Measurements from ENCODE around the gene USP4.
"Not testable (repeated sequence)": the region's sequence is repeated elsewhere in the genome, so short reads cannot be mapped to it uniquely, and the experiment has no call there.

Gene USP4

DNA sequence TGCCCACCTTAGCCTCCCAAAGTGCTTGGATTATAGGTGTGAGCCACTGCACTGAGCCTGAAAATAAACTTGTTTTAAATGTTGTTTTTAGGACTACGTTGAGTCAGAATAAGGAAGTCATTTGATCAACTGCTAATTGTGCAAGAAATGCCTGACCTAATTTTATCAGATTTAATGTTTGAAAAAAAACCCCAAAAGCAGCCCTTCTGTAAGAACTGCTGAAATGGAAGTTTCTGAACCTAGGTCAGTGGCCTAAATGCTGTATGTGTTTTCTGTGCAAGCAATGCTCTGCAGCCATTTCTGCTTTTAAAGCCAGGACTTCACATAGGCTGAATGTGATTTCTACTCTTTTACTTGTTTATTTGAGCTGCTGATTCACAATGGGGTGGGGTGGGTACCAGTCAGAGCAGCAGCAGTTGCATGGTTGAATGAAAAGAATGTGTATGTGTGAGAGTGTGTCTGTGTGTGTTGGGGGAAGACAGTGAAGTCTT is 11.7 kb upstream of the USP4 start:
- DNase-seq, result no peak

- DNase-seq, result no peak
These were observed 9.7 kb upstream of the USP4 start for GRCh38 chr3:49349348-49350114.

GRCh38 chr3:49348361-49348760 is 8.5 kb upstream of the USP4 start:
- not testable (repeated sequence) for DNase-seq

DNA sequence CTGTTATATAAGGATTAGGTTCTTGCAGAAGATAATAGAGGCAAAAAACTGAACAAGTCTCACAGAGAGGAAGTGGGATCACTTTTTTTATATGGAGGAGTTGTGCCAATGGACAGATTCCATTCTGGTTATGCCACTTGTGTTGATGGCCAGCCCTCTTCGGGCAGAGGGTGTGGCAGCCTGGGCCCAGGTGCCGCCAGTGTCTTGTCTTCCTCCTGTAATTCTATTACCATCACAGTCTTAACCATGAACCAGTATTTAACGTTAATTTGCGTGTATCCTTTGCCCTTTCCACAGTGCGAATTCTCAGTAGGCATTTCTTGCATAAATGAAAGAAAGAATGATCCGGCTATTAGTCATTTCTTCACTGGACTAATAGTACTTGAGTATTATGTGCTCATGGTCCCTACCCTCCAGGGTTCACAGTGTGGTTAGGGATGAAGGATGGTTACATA is 7.0 kb upstream of the USP4 start:
- DNase-seq, result no peak

DNA sequence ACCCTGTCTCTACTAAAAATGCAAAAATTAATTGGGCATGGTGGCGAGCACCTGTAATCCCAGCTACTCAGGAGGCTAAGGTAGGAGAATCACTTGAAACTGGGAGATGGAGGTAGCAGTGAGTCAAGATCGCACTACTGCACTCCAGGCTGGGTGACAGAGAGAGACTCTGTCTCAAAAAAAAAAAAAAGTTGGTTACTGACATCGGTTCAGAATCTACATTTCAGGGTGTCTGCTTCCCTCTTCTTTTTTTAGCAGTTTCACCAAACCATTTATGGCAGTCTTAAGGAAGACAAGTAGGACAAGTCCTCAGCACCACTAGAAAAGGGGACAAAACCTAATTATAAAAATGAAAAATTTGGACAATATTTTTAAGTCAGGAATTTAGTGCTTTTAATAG is 3.3 kb upstream of the USP4 start:
- no peak for DNase-seq

GRCh38 chr3:49341996-49342395 is 2.1 kb upstream of the USP4 start:
- no peak for DNase-seq

GRCh38 chr3:49339581-49339940 is 292 bp downstream of the USP4 start:
- DNase-seq, result peak in 2 of 4 experiments; percentile 7 to 13

GRCh38 chr3:49333916-49334633 is 5.8 kb downstream of the USP4 start:
- no peak for DNase-seq

- DNase-seq, result no peak
These were observed 6.8 kb downstream of the USP4 start for GRCh38 chr3:49333091-49333490.

DNA sequence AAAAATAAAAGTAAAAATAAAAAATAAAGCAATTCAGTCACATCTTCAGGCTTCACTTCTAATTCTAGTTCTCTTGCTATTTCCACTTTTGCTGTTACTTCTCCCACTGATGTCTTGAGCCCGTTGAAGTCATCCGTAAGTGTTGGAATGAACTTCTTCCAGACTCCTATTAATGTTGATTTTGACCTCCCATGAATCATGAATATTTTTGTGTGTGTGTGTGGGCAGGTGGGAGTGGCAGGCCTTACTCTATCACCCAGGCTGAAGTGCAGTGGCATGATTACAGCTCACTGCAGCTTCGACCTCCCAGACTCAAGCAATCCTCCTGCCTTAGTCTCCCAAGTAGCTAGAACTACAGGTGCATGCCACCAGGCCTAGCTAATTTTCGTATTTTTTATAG is 10.7 kb downstream of the USP4 start:
- no peak for DNase-seq

DNA sequence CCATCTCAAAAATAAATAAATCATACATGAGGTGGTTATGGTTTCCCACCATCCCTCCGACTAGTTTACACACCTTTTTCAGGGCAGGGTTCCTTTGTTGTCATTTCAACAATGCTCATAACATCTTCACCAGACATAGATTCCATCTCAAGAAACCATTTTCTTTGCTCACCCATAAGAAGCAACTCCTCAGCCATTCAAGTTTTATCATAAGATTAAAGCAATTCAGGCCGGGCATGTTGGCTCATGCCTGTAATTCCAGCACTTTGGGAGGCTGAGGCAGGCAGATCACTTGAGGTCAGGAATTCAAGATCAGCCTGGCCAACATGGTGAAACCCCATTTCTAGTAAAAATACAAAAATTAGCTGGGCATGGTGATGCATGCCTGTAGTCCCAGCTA is 11.5 kb downstream of the USP4 start:
- DNase-seq, result not testable (repeated sequence)

DNA sequence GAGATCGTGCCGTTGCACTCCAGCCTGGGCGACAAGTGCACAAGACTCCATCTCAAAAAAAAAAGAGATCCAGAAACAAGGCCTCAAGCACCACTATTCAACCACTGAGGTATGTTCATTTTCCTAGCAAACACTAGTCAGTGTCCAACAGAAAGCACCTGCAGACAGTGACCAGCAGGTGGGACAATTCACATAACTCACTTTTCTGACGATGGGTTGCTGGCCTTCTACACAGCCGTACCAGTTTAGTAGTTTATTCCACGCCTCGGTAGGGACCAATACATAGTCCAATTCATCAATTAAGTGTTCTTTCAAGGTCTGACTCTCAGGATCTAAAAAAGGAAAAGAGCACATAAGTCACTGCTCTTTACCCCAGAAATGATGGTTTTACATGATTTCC is 12.4 kb downstream of the USP4 start:
- DNase-seq, result no peak

DNA sequence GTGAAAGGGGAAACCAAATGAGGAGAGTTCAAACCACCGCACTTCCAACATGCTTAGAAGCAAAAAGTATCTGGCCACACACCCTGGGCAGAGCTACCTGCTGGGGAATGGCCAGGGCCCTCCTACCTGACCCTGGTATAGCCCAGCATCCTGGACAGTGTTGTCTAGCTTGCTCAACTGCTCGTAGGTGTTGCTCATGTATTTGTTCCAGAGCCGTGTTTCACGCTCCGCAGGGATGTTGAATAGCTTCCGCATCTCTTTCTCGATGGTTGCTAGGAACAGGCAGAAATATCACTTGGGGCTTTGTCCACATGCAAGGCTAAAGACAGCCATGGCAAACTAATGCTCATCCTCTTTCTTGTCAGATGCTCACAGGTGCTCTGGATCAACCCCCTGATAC is 15.1 kb downstream of the USP4 start:
- DNase-seq, result no peak

DNA sequence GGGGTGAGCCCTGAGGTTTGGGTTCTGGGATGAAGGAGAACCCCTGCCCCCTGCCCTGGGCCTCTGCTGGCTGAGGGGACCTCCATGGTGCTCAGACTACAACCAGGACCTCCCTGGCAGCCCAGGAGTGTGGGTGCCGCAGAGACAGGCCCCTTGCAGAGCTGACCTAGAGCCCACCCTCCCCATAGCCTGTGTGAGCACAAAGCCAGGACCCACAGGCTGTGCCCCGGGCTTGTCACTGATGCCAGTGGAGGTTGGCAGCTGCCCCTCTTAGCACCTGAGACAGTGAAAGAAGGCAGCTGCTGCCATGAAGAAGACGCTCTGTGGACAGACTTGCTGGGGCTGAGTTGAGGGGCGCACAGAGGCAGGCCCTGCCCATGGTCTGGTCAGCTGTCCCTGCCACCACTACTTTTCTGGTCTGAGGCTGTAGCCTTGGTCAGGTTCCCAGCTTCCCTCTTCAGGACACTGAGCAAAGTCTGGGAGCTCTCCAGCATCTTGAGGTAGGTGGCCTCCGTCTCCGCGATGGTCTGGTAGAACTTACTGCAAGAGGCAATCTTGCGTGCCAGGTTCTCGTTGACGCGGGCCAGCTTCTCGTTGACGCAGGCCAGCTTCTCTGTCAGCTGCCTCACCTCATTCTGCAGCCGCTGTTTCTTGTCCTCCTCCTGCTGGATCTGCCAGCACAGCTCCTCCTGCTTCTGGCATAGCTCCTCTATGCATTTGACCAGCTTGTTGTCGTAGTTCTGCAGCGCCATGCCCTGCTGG is 23.0 kb downstream of the USP4 start:
- DNase-seq, result no peak

DNA sequence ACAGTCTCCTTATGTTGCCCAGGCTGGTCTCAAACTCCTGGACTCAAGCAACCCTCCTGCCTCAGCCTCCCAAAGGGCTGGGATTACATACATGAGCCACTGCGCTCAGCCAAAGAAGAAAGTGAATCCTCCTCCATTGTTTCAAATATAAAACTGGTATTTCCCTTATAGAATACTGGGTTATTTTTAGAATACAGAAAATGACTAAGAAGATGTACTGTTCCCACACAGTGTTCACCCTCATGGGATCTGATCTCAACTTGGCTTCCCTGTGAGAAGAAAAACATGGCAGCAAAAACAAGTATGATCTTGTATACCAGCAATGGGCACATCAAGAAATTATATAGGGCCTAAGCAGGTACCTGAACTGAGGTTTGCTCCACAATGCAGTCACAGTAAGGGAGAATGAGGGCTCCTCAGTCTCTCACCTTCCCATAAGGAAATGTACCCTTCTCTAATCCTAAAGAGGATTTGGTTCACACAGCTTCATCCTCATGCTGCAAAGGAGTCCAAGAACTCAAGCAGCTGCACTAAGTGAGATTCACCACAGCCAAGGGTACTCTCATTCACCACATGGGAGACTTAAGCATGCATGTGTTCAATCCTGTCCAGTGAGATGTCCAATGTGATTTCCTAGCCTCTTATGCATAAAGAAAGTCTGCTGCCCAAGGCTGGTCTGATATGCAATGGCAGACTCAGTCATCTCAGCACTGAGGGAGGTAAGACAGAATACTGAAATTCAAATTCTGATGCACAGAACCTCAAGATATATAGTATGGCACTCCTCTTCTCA is 25.8 kb downstream of the USP4 start:
- no peak for DNase-seq

DNA sequence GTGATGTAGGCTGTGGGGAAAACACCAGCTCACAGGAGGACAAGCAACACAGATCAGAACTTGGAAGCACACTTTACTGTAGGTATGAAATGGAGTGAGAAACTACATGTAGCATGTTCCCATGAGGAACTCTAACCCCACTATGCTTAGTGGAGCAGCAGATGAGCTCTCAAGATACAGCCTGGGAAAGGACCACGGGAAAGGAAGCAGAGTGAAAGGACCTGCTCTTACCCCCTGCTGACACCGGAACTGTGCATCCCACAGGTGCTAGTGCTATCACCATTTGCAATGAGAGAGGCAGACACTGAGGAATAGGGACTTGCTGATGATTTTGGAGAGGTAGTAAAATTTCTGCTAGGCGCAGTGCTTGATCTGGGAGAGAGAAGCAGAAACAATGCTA is 28.6 kb downstream of the USP4 start:
- DNase-seq, result no peak

DNA sequence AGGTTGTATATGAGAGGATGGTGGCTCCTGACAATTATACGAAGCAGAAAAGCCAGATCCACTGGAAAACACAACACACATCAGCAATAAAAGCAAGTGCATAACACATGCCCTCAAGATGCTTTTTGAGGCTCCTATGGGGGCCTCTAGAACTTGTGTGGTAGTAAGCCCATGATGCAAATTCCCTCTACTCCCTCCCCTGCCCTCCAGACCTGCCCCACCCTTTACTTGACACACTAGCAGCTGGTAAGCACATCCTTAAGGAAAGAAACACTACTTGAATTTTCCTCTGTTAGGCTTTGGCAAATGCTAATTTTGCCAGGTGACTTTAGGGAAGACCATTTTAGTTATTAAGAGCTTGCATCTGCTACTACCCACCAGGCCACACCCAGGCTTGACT is 29.2 kb downstream of the USP4 start:
- DNase-seq, result no peak

GRCh38 chr3:49305608-49306007 is 34.2 kb downstream of the USP4 start:
- no peak for DNase-seq

DNA sequence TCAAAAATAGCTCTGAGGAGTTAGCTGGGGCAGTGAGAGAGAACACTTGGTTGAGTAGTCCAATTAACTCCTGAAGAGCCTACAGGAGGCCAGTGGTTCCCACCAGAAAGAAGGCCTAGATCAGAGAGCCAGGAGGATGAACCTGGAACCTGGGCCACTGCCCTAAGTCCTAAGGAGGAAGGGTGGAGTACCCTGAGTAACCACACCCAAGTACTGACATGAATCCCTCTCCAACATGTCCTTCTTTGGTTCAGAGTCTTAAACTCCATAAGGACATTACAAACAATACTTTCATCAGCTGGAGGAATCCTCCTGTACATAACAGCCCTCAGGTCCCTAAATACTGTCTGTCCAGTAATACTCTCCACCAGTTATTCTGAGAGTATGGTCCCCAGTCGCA is 37.2 kb downstream of the USP4 start:
- no peak for DNase-seq

DNA sequence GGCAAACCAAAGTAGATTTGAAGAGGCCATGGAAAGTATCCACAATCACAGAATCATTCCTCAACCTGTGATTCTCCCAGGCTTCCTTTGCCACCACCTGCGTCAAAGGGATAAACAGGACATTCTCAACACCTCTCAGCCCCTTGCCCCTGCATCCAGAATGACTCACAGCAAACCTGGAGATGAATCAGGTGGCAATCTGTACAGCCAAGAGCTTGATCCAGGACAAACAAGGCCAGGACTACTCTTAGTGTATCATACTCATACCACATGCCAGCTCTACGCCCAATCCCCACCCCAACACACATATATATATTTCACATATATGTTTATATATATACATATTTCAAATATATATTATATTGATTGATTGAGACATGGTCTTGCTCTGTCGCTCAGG is 39.3 kb downstream of the USP4 start:
- no peak for DNase-seq

- no peak for DNase-seq
These were observed 41.3 kb downstream of the USP4 start for GRCh38 chr3:49298511-49298910.

DNA sequence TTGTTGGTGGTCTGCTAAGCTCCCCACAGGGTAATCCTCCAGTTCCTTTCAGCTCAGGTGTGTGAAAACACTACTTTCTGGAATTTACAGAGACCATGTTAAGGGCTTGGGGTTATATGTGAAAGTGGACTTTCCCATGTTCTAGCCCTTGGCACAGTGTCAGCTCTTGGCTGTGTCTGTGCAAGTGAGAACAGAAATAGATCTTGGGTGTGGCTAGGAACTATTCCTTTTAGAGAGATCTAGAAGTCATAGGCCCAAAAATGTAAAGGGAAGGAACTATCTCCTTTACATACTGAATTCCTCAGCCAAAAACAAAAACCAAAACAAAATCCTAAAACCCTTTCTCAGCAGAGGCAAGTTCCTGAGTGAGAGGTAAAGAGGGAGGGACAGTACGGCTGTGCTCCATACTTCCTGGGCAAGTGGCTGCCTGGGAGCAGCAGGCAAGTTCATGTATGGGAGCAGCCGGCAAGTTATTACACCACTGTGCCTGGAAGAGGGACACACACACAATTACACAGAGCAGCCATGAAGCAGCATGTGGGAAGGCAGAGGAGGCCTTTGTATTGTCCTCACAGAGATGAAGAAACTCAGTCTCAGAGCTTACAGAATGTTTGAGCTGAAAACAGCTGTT is 43.0 kb downstream of the USP4 start:
- DNase-seq, result no peak

All from activated CD4-positive, CD25-positive, alpha-beta regulatory T cell (primary cell).